NT2/D1 (cell line): ENCODE data around the gene APP.
"Not testable (repeated sequence)": the region's sequence is repeated elsewhere in the genome, so short reads cannot be mapped to it uniquely, and the experiment has no call there.

ENCODE experiments used
- DNase-seq: peaks from one replicate; pipeline ENCODE4 v3.0.0-alpha.2; 2011; ENCODE audit warnings: low read depth, low spot score
- H3K27me3 ChIP-seq: 2 replicates; pipeline ENCODE4 v1.6.0; 2011; ENCODE audit warnings: mild to moderate bottlenecking; ENCODE audit not compliant: insufficient read length, insufficient read depth
- H3K36me3 ChIP-seq: 2 replicates; pipeline ENCODE4 v1.6.1; 2011; ENCODE audit warnings: mild to moderate bottlenecking, low read length, mixed read lengths; ENCODE audit not compliant: insufficient read depth, insufficient read length
- H3K4me1 ChIP-seq: 2 replicates; pipeline ENCODE4 v1.5.1; 2011; ENCODE audit not compliant: insufficient read depth, insufficient read length
- H3K4me3 ChIP-seq: 2 replicates; pipeline ENCODE4 v1.5.1; 2011; ENCODE audit warnings: low read depth; ENCODE audit not compliant: insufficient read length
- H3K9ac ChIP-seq: 2 replicates; pipeline ENCODE4 v1.6.0; 2011; ENCODE audit warnings: low read depth; ENCODE audit not compliant: insufficient read length
- H3K9me3 ChIP-seq: 2 replicates; pipeline ENCODE4 v1.5.1; 2011; ENCODE audit warnings: mild to moderate bottlenecking, low read length; ENCODE audit not compliant: insufficient read depth
- SUZ12 ChIP-seq: IDR thresholded peaks from 2 replicates; pipeline ENCODE4 v1.6.1; 2011; ENCODE audit not compliant: insufficient read length, insufficient read depth; ENCODE audit errors: extremely low read depth
- YY1 ChIP-seq: IDR thresholded peaks from 2 replicates; pipeline ENCODE4 v1.6.1; 2011; ENCODE audit not compliant: insufficient read length, insufficient read depth
- ZNF274 ChIP-seq: IDR thresholded peaks from 2 replicates; pipeline ENCODE4 v1.6.1; 2011; ENCODE audit warnings: mild to moderate bottlenecking, low read depth, low read length

APP gene

DNA sequence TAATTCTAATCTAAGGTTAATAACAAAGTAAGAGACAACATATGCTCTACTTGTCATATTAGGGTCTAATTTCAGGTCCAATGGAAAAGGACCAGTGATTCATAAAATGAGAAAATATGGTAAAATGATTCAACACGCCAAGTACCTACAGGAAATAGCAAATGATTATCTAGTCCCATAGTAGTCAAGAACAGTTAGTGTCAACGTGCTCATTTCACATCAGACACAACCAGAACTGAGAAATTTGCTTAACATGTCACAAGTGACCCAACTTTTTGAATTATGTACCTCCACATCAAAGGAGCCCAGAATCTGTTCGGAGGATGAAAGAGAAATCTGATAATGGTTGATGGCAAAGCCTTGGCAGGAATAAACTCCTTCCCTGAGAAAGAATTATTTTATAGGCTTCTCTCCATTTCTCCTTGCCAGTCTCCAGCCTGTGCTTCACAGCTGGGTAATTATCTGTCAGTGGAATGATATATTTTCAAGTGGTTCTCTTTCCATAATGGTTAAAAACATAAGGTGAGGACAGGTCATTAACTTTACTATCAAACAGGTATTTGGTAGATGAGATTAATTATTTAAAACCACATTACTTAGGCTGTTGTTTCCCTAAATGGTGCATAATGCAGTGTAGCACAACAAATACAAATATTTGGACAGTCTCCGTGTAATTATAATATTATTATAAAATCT lies 83.2 kb downstream of the APP start:
- no peaks in the 10 kb centered on the region for H3K27me3 ChIP-seq
- H3K4me1 ChIP-seq, result no peaks in the 10 kb centered on the region
- no peak for DNase-seq
- 0 out of 2 replicates have a peak, but pooled peaks cover 12% of the 10 kb centered on the region for H3K9me3 ChIP-seq
- H3K36me3 ChIP-seq, result peaks cover 46% of the 10 kb centered on the region
- TF ChIP-seq ZNF274 (no peak), SUZ12 (no peak), YY1 (no peak)
- H3K9ac ChIP-seq, result no peak overlapping the region
- H3K4me3 ChIP-seq, result no peak overlapping the region

DNA sequence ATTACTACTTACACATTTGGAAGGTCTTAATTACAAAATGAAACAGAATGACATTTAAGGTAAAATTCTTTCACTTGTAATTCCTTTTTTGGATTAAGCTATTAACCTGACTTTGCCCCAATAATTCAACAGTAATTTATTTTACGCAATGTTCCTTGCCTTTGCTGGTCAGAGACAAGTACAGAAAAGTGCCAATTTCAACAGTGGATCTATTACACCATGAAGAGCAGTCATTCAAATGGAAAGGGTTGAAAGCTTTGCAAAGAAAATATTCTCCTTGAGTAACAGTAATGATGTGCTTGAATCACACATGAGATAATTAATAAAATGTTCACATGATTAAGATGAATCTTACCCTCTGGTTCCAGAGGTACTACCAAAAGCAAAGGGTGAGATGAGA lies 84.7 kb downstream of the APP start:
- H3K9ac ChIP-seq, result no peak overlapping the region
- no peaks in the 10 kb centered on the region for H3K27me3 ChIP-seq
- no peak overlapping the region for H3K4me3 ChIP-seq
- H3K36me3 ChIP-seq, result peaks cover 46% of the 10 kb centered on the region
- H3K4me1 ChIP-seq, result no peaks in the 10 kb centered on the region
- TF ChIP-seq ZNF274, result no peak
- TF ChIP-seq SUZ12, result no peak
- no peak for TF ChIP-seq YY1
- H3K9me3 ChIP-seq, result 0 out of 2 replicates have a peak, but pooled peaks cover 12% of the 10 kb centered on the region
- DNase-seq, result no peak

DNA sequence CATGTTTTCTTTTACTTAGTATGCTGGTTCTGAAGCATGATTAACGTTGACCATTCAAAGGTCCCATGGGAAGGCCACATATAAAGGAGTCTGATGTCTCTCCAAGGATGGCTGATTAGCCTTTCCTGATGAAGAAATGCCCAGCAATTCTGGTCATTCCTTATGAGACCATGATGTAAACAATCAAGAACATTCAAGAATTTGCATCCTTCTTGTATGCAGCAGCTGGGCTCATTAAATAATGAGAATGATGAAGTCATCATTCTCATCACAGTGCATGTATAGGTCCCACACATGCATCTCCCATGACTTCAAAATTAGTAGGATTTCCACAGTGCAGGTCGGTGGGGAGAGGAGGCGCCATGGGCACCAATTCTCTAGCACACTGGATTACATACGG lies 85.4 kb downstream of the APP start:
- H3K36me3 ChIP-seq, result peaks cover 46% of the 10 kb centered on the region
- H3K9me3 ChIP-seq, result 0 out of 2 replicates have a peak, but pooled peaks cover 12% of the 10 kb centered on the region
- TF ChIP-seq SUZ12 (no peak), ZNF274 (no peak), YY1 (no peak)
- H3K4me1 ChIP-seq, result no peaks in the 10 kb centered on the region
- H3K4me3 ChIP-seq, result no peak overlapping the region
- H3K9ac ChIP-seq, result no peak overlapping the region
- no peaks in the 10 kb centered on the region for H3K27me3 ChIP-seq
- DNase-seq, result no peak

DNA sequence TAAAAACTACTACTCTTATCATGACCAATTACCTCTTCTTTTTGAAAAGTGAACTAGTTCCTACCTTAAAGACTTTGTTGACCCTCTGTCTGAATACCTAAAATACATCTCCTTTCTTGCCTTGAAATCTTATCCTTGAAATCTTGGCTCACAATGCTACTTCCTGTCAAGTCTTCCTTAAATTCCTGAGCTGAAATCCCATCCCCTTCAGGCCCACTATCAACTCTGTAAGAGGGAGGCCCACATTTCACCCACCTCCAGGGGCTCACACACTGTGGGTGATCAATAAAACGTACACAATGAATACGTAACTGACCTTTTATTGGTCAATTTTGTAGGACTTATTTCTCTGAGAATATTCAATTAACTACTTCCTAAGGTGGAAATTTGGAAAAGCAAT lies 88.0 kb downstream of the APP start:
- Histone ChIP-seq H3K9ac (no peak overlapping the region), H3K36me3 (peaks cover 20% of the 10 kb centered on the region), H3K4me1 (no peaks in the 10 kb centered on the region), H3K27me3 (no peaks in the 10 kb centered on the region), H3K4me3 (no peak overlapping the region), H3K9me3 (0 out of 2 replicates have a peak, but pooled peaks cover 12% of the 10 kb centered on the region)
- DNase-seq, result no peak
- TF ChIP-seq ZNF274 (no peak), SUZ12 (no peak), YY1 (no peak)

DNA sequence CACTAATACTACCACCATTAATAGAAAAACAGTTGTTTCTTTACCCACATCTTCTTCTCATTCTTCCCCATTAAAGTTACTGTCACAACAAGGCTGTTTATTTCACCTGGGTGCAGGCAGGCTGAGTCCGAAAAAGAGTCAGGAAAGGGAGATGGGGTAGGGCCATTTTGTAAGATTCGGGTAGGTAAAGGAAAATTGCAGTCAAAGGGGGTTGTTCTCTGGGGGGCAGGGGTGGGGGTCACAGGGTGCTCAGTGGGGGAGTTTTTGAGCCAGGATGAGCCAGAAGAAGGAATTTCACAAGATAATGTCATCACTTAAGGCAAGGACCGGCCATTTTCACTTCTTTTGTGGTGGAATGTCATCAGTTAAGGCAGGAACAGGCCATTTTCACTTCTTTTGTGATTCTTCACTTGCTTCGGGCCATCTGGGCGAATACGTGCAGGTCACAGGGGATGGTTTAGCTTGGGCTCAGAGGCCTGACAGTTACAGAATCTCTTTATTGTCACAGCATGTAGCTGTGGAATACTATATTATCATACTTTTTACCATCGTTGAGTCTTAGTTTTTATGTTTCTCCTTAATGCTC lies 89.3 kb downstream of the APP start:
- H3K27me3 ChIP-seq, H3K4me3 ChIP-seq, H3K4me1 ChIP-seq, H3K9ac ChIP-seq: not testable (repeated sequence)
- peaks cover 14% of the 10 kb centered on the region for H3K36me3 ChIP-seq
- DNase-seq, result peak; percentile 77
- 0 out of 2 replicates have a peak, but pooled peaks cover 12% of the 10 kb centered on the region for H3K9me3 ChIP-seq

DNA sequence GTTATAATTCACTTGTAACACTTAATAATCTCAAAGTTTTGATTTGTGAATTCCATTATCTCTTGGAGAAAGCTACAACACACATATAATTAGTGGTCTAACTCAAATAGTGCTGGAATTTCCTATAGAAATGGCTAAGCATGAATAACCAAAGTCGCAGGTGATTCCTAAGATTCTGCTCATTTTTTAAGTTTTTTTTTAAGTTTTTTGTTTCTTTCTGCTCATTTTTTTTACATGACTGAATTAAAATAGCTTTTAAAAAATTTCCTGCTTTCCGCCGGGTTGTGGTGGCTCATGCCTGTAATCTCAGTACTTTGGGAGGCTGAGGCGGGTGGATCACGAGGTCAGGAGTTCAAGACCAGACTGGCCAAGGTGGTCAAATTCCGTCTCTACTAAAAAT lies 90.4 kb downstream of the APP start:
- peaks cover 12% of the 10 kb centered on the region for H3K36me3 ChIP-seq
- TF ChIP-seq YY1, result no peak
- no peak for TF ChIP-seq ZNF274
- TF ChIP-seq SUZ12, result no peak
- H3K9ac ChIP-seq, result no peak overlapping the region
- no peaks in the 10 kb centered on the region for H3K27me3 ChIP-seq
- H3K4me1 ChIP-seq, result no peaks in the 10 kb centered on the region
- H3K9me3 ChIP-seq, result 0 out of 2 replicates have a peak, but pooled peaks cover 9% of the 10 kb centered on the region
- DNase-seq, result no peak
- H3K4me3 ChIP-seq, result no peak overlapping the region

DNA sequence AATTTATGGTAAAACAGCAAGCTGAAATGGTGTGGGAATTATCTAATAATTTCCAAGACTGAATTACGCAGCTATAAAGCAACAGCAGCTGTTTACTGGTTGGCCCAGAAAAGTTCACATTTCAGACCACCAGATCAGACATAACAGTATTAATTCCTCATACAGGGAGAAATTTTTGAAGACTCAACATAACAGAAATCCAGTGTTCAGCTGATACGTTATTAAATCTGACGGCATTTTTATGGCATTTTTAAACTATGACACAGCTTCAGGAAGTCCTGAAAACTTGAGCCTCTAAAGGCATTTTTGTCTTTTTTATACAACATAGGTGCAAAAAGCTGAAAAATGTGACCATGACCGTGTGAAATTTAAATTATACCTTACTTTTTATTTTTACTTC lies 91.2 kb downstream of the APP start:
- TF ChIP-seq SUZ12, result no peak
- TF ChIP-seq YY1, result no peak
- TF ChIP-seq ZNF274, result no peak
- 0 out of 2 replicates have a peak, but pooled peaks cover 1% of the 10 kb centered on the region for H3K9me3 ChIP-seq
- peaks cover 4% of the 10 kb centered on the region for H3K36me3 ChIP-seq
- H3K27me3 ChIP-seq, result no peaks in the 10 kb centered on the region
- no peak overlapping the region for H3K4me3 ChIP-seq
- no peaks in the 10 kb centered on the region for H3K4me1 ChIP-seq
- H3K9ac ChIP-seq, result no peak overlapping the region
- no peak for DNase-seq
